Keratinocyte (primary cell): ENCODE data around the gene CLN3.

Experiments
- CTCF ChIP-seq, 3 experiments: IDR thresholded peaks in 1 of 3; conservative IDR thresholded peaks in 1 of 3; optimal IDR thresholded peaks in 1 of 3; 2 replicates in 2 of 3; 3 replicates in 1 of 3; pipeline versions ENCODE3 to v1.5.1; 2011; ENCODE audit warnings: low read length in 3 of 3, mild to moderate bottlenecking in 3 of 3, moderate library complexity in 2 of 3, control low read depth in 1 of 3, inconsistent platforms in 1 of 3; ENCODE audit not compliant: insufficient read depth in 2 of 3; ENCODE audit errors: extremely low read depth in 1 of 3
- EZH2 ChIP-seq: IDR thresholded peaks from one replicate; pipeline ENCODE4 v1.6.1; 2012; ENCODE audit warnings: inconsistent platforms, mild to moderate bottlenecking, low read length, moderate library complexity

- TF ChIP-seq CTCF (optimal IDR thresholded peaks at IDR 0.05 in 1 of 3, IDR thresholded peaks at IDR 0.05 in 1 of 3, conservative IDR thresholded peaks at IDR 0.05 in 1 of 3; ENCODE audit: extremely low read depth in 1 of 3, insufficient read depth in 2 of 3, low read length in 3 of 3), result no peak
- TF ChIP-seq EZH2, result no peak
Measured at GRCh38 chr16:28475221-28475620, 16.7 kb downstream of the CLN3 start.
